Measurements from ENCODE around the gene PPM1D. TPM values are rescaled to one million over a fixed set of nuclear protein-coding genes. Genes with fewer than 3 reads are reported as not detected.

The PPM1D gene
- polyA plus RNA-seq, 1 of the 3 experiments (the other 2 are of a cell fraction): 8.8 TPM

DNA sequence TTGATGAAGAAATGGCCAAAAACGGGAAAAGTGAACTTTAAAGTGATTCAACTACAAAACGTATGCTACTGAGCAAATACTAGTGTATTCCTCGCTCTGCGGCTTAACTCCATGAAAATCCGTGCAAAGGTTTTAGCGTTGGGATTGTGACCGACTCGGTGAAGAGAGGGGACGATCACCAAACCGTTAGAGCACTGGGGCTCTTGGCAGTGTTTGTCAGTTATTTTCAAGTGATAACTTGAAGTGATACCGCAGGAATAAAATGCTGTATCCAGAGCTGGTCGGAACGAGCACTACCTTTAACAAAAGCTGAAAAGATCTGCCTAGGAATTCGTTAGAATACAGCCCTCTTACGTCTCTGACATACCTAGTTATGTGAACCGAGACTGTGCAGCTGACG lies 773 bp upstream of the PPM1D start:
- 7% methylated on average over 17 of the region's 17 CpGs for WGBS (ENCODE audit: low lambda C conversion rate)

DNA sequence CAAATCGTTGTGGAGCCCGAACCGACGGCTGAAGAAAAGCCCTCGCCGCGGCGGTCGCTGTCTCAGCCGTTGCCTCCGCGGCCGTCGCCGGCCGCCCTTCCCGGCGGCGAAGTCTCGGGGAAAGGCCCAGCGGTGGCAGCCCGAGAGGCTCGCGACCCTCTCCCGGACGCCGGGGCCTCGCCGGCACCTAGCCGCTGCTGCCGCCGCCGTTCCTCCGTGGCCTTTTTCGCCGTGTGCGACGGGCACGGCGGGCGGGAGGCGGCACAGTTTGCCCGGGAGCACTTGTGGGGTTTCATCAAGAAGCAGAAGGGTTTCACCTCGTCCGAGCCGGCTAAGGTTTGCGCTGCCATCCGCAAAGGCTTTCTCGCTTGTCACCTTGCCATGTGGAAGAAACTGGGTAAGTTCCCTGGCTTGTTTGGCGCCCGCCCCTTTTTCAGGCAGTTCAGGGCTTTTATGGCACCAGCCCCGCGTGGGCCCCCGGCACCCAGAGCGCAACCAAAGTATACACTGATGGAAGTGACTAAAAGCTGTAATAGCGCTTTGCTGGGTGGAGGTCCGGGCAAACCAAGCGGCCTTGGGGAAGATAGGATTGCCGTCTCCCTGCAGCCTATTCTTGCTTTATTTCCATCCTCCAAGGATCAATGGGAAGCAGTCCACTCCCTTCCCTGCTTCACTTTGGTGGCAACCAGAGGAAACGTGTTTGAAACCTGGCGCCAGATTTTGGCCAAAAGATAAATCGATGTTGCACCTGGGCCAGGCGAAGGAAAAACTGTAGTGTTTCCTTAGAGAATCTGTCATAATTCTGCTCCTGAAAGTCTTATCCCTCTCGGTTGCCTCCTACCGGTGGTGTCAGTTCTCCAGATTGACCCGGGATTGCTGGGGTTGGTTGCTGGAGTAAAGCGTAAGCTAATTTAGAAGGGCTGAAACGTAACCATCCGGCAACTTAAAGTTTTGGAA lies 775 bp downstream of the PPM1D start:
- H3K27ac ChIP-seq (ENCODE audit: low read depth in 2 of 2, low read length in 1 of 2): peak overlapping the region; percentile 89 to 94
- peak overlapping the region; percentile 90 for H3K4me2 ChIP-seq
- peaks cover 35% of the 10 kb centered on the region for H3F3A ChIP-seq (replicated peaks; ENCODE audit: insufficient read depth)
- peak overlapping the region; percentile 82 for H2AFZ ChIP-seq (ENCODE audit: low read depth)
- H3K4me1 ChIP-seq (ENCODE audit: control insufficient read depth in 1 of 2, insufficient read depth in 2 of 2, low read depth in 1 of 2, low read length in 1 of 2): peaks cover 3 to 18% of the 10 kb centered on the region in 2 experiments
- peaks cover 57% of the 10 kb centered on the region for H3K79me2 ChIP-seq (ENCODE audit: insufficient read depth)
- CTCF ChIA-PET: interaction anchor here (0.6 to 8.1 kb wide), 27 partner anchors 8 to 613 kb away, joined by 3 to 68 read pairs (median 4); no protein-coding TSS in a partner anchor
- no peaks in the 10 kb centered on the region for H3K27me3 ChIP-seq (ENCODE audit: insufficient read depth)
- no peaks in the 10 kb centered on the region for H3K9me2 ChIP-seq
- no peaks in the 10 kb centered on the region for H3K9me3 ChIP-seq
- POLR2A ChIA-PET: interaction anchor here (1.0 to 1.2 kb wide), 3 partner anchors 10 to 209 kb away, joined by 3 to 5 read pairs (median 4); partner anchors contain the start of gene USP32
- peak overlapping the region; percentile 78 to 97 for H3K4me3 ChIP-seq (ENCODE audit: low read depth in 2 of 2, low read length in 1 of 2)
- peak overlapping the region; percentile 96 for H3K9ac ChIP-seq
- H4K20me1 ChIP-seq (ENCODE audit: insufficient read depth): peaks cover 49% of the 10 kb centered on the region
- under 1% methylated on average over 47 of the region's 69 CpGs for WGBS (ENCODE audit: low lambda C conversion rate)
- H3K36me3 ChIP-seq (replicated peaks in 1 of 2; ENCODE audit: control insufficient read depth in 1 of 2, insufficient read depth in 2 of 2, low read length in 1 of 2): no peaks in the 10 kb centered on the region
- peak; percentile 82 for DNase-seq
- no peak for TF ChIP-seq JUND (IDR thresholded peaks at IDR 0.05)
- TF ChIP-seq, protein P1, sequence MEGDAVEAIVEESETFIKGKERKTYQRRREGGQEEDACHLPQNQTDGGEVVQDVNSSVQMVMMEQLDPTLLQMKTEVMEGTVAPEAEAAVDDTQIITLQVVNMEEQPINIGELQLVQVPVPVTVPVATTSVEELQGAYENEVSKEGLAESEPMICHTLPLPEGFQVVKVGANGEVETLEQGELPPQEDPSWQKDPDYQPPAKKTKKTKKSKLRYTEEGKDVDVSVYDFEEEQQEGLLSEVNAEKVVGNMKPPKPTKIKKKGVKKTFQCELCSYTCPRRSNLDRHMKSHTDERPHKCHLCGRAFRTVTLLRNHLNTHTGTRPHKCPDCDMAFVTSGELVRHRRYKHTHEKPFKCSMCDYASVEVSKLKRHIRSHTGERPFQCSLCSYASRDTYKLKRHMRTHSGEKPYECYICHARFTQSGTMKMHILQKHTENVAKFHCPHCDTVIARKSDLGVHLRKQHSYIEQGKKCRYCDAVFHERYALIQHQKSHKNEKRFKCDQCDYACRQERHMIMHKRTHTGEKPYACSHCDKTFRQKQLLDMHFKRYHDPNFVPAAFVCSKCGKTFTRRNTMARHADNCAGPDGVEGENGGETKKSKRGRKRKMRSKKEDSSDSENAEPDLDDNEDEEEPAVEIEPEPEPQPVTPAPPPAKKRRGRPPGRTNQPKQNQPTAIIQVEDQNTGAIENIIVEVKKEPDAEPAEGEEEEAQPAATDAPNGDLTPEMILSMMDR (IDR thresholded peaks at IDR 0.05): peak; percentile 96
- TF ChIP-seq, protein P2, sequence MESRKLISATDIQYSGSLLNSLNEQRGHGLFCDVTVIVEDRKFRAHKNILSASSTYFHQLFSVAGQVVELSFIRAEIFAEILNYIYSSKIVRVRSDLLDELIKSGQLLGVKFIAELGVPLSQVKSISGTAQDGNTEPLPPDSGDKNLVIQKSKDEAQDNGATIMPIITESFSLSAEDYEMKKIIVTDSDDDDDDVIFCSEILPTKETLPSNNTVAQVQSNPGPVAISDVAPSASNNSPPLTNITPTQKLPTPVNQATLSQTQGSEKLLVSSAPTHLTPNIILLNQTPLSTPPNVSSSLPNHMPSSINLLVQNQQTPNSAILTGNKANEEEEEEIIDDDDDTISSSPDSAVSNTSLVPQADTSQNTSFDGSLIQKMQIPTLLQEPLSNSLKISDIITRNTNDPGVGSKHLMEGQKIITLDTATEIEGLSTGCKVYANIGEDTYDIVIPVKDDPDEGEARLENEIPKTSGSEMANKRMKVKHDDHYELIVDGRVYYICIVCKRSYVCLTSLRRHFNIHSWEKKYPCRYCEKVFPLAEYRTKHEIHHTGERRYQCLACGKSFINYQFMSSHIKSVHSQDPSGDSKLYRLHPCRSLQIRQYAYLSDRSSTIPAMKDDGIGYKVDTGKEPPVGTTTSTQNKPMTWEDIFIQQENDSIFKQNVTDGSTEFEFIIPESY (IDR thresholded peaks at IDR 0.05; ENCODE audit: borderline replicate concordance, low read depth): no peak
- no peak for TF ChIP-seq FOXM1 (IDR thresholded peaks at IDR 0.05; ENCODE audit: low read depth)
- TF ChIP-seq, protein P3, sequence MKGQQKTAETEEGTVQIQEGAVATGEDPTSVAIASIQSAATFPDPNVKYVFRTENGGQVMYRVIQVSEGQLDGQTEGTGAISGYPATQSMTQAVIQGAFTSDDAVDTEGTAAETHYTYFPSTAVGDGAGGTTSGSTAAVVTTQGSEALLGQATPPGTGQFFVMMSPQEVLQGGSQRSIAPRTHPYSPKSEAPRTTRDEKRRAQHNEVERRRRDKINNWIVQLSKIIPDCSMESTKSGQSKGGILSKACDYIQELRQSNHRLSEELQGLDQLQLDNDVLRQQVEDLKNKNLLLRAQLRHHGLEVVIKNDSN (IDR thresholded peaks at IDR 0.05; ENCODE audit: borderline replicate concordance, low read depth): no peak
- no peak for TF ChIP-seq EP300 (IDR thresholded peaks at IDR 0.05; ENCODE audit: borderline replicate concordance in 1 of 2, low read depth in 1 of 2, low read length in 1 of 2)
- TF ChIP-seq, protein P4, sequence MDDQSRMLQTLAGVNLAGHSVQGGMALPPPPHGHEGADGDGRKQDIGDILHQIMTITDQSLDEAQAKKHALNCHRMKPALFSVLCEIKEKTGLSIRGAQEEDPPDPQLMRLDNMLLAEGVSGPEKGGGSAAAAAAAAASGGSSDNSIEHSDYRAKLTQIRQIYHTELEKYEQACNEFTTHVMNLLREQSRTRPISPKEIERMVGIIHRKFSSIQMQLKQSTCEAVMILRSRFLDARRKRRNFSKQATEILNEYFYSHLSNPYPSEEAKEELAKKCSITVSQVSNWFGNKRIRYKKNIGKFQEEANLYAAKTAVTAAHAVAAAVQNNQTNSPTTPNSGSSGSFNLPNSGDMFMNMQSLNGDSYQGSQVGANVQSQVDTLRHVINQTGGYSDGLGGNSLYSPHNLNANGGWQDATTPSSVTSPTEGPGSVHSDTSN (IDR thresholded peaks at IDR 0.05): peak; percentile 41; the same call in 1 of the 2 replicates
- TF ChIP-seq CHD2 (IDR thresholded peaks at IDR 0.05; ENCODE audit: low read length, partially characterized antibody): peak; percentile 48
- TF ChIP-seq, protein P5, sequence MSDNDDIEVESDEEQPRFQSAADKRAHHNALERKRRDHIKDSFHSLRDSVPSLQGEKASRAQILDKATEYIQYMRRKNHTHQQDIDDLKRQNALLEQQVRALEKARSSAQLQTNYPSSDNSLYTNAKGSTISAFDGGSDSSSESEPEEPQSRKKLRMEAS (IDR thresholded peaks at IDR 0.05; ENCODE audit: low read depth): peak; percentile 54; the same call in 1 of the 2 replicates
- no peak for TF ChIP-seq POLR2AphosphoS5 (IDR thresholded peaks at IDR 0.05; ENCODE audit: low read depth, low read length)
- TF ChIP-seq MXI1 (IDR thresholded peaks at IDR 0.05; ENCODE audit: low read depth, low read length): peak; percentile 45
- TF ChIP-seq FOSL2 (IDR thresholded peaks at IDR 0.05; ENCODE audit: borderline replicate concordance, low read depth): no peak
- TF ChIP-seq TAF1 (IDR thresholded peaks at IDR 0.05; ENCODE audit: borderline replicate concordance, low read depth, low read length): no peak

More for the DNA sequence above, 773 bp upstream of the PPM1D start:
- Histone ChIP-seq H3K27me3 (ENCODE audit: insufficient read depth) (no peaks in the 10 kb centered on the region), H3K4me2 (peak overlapping the region; percentile 90), H3K79me2 (ENCODE audit: insufficient read depth) (peaks cover 41% of the 10 kb centered on the region), H3K4me3 (ENCODE audit: low read depth in 2 of 2, low read length in 1 of 2) (peak overlapping the region; percentile 78 to 97), H3K9ac (peak overlapping the region; percentile 96), H3F3A (replicated peaks; ENCODE audit: insufficient read depth) (peaks cover 24% of the 10 kb centered on the region), H3K4me1 (ENCODE audit: control insufficient read depth in 1 of 2, insufficient read depth in 2 of 2, low read depth in 1 of 2, low read length in 1 of 2) (peaks cover 3 to 4% of the 10 kb centered on the region in 2 experiments; a peak in 3 of 4 replicates), H3K27ac (ENCODE audit: low read depth in 2 of 2, low read length in 1 of 2) (peak overlapping the region; percentile 92 to 94), H3K36me3 (replicated peaks in 1 of 2; ENCODE audit: control insufficient read depth in 1 of 2, insufficient read depth in 2 of 2, low read length in 1 of 2) (no peaks in the 10 kb centered on the region), H3K9me3 (no peaks in the 10 kb centered on the region), H2AFZ (ENCODE audit: low read depth) (peak overlapping the region; percentile 95), H3K9me2 (no peaks in the 10 kb centered on the region), H4K20me1 (ENCODE audit: insufficient read depth) (peaks cover 33% of the 10 kb centered on the region)
- TF ChIP-seq RFX5 (IDR thresholded peaks at IDR 0.05; ENCODE audit: low read length) (0 out of 2 replicates have a peak, but pooled peaks have one; percentile 3), TCF12 (IDR thresholded peaks at IDR 0.05) (no peak), JUND (IDR thresholded peaks at IDR 0.05) (no peak), RCOR1 (IDR thresholded peaks at IDR 0.05; ENCODE audit: low read length) (0 out of 2 replicates have a peak, but pooled peaks have one; percentile 5), CHD2 (IDR thresholded peaks at IDR 0.05; ENCODE audit: low read length, partially characterized antibody) (no peak)
- TF ChIP-seq, protein P4 (IDR thresholded peaks at IDR 0.05): no peak
- CTCF ChIA-PET: interaction anchor here (0.8 to 8.1 kb wide), 8 partner anchors 8 to 122 kb away, joined by 3 to 68 read pairs (median 8); no protein-coding TSS in a partner anchor
- POLR2A ChIA-PET: interaction anchor here (0.9 to 1.2 kb wide), 3 partner anchors 8 to 72 kb away, joined by 3 to 5 read pairs (median 4); no protein-coding TSS in a partner anchor
- DNase-seq: peak; percentile 39

All from SK-N-SH (cell line).